NOMO-1 (cell line): ENCODE measurements around the gene FAM120AOS.
"Not testable (repeated sequence)": the region's sequence is repeated elsewhere in the genome, so short reads cannot be mapped to it uniquely, and the experiment has no call there.

Source experiments
- DNase-seq, 2 experiments: peaks; one replicate each; lab custom pipeline; 2025; ENCODE audit not compliant: unreplicated experiment in 2 of 2; lab: John Stamatoyannopoulos, UW

The FAM120AOS gene

DNA sequence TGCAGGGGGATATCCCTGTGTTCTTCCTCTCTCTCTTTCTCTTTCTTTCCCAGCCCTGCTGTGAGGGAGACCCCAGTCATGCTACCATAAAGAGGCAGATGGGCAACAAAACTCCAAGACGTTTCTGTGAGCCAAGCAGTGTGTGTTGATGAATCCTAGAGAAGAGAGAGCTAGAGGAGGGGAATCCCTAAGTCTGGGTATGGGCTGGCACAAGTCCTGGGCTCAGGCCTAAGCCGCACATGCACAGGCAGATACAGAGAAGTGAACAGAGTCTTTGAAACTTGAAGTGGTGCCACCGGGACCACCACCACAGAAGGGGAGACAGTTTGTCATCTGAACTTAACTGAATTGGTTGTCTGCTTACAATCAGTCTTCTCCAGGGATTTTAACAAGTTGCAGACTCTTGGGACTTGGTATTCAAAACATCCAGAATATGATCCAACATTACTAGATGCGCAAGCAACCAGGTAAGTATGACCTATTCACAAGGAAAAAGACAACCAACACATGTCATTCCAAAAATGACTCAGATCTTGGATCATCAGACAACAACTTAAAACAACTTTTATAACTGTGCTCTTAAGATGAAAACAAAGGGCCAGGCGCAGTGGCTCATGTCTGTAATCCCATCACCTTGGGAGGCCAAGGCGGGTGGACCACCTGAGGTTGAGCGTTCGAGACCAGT, 12.3 kb downstream of the FAM120AOS start:
- no peak for DNase-seq

DNA sequence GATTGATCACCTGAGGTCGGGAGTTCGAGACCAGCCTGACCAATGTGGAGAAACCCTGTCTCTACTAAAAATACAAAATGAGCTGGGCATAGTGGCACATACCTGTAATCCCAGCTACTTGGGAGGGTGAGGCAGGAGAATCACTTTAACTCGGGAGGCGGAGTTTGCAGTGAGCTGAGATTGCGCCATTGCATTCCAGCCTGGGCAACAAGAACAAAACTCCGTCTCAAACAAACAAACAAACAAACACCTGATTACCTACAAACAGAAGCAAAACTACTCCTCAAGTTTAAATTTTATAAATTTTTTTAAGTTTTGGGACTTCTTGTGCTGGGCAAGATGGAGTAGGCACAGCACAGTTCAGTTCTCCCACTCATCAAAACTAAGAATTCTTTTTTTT, 14.1 kb downstream of the FAM120AOS start:
- DNase-seq: not testable (repeated sequence)

GRCh38 chr9:93437996-93438395, 15.4 kb downstream of the FAM120AOS start:
- no peak for DNase-seq

- no peak for DNase-seq
These were observed 16.6 kb downstream of the FAM120AOS start for GRCh38 chr9:93436655-93437407.

DNA sequence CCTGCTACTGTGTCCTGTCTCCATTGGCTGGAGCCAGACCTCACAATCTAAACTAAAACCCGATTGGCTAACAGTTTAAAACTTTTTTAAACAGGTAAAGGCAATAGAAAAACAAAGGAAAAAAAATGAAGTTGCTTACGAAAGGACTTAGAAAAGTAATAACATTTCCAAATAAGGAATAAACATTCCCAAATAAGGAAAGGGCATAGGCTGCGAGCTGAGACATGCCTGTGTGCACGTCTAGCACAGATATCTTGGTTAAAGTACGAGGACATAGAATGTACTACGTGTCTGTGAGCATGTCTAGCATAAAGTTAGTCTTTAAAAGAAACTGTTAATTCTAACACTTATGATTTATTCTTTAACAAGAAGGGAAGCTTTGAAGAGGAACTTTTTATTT, 17.2 kb downstream of the FAM120AOS start:
- no peak for DNase-seq

DNA sequence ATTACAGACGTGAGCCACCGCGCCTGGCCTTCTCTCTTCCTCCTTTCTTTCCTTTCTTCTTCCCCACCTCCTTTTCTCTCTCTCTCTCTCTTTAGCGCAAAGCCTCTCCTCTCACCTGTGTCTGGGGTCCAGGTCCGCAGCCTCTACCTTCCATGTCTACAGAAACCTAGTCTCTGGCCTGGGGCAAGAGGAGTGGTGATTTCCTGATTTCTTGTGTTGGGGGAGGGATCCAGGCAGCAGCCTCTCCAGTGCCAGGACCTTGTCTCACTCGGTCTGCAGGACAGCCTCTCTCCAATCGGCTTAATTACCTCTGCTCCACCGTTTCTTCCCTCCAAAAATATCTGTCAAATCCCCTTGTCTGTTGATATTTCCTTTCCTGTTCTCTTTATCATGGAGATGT, 18.0 kb downstream of the FAM120AOS start:
- no peak for DNase-seq

DNA sequence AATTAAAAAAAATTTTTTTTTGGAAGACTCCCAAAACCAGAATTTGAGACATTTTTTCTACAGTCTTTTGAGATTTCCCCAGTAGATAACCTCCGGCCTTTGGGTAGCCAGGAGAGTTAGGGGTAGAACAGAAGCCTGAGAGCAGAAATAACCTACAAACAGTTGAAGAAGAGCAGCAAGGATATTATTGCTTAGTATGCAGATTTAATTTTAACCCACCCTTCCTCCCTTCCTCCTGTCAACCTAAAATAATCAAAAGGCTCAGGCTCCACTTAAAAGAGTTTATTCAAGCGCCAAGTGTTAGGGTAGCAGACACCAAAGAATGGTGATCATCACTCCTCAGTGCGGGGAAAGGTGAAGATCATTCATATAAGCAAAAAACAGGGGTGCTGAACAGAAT, 19.3 kb downstream of the FAM120AOS start:
- DNase-seq: no peak

GRCh38 chr9:93432964-93433363, 20.4 kb downstream of the FAM120AOS start:
- peak in 1 of 2 experiments; percentile 14 for DNase-seq

GRCh38 chr9:93431539-93432105, 21.8 kb downstream of the FAM120AOS start:
- no peak for DNase-seq

- no peak for DNase-seq
These were observed 25.6 kb downstream of the FAM120AOS start for GRCh38 chr9:93427655-93428379.

DNA sequence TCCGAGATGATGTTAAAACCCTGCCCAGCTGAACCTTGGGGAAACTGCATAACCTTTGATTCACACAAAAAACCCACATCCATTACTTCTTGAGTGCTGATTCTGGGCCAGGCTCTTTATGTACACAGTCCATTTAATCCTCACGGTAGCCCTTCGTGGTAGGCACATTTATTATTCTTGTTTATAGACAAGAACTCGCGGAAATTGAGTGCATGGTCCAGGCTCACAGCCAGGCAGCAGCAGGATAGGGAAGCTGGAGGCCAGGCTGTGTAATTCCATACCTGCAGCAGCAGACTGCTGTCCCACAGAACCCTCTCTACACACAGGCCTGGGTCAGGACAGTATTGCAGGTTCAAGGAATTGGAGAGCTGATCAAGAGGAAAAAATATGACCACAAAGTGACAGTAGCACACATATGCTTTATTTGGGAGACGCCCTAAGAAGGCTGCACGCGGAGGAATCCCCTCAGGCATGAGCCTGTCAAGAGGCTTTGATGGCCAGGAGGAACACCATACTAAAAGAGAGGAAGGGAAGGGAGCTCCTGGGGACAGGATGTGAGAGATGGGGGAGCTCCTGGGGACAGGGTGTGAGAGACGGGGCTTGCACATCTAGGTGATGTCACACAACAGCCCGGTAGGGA, 30.3 kb downstream of the FAM120AOS start:
- DNase-seq: no peak

DNA sequence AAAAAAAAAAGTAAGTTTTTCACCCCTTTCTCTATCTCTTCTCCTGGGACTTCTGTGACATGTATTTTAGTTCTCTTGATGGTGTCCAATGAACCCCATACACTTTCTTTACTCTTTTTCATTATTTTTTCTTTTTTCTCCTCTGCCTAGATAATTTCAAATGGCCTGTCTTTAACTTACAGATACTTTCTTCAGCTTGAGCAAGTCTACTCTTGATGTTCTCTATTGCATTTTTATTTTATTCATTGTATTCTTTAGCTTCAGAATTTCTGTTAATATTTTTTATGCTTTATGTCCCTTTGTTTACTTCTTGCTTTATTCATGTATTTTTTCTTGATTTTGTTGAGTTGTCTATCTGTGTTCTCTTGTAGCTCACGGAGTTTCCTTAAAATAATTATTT, 34.4 kb downstream of the FAM120AOS start:
- DNase-seq: no peak

GRCh38 chr9:93417538-93417937, 35.8 kb downstream of the FAM120AOS start:
- DNase-seq: no peak

DNA sequence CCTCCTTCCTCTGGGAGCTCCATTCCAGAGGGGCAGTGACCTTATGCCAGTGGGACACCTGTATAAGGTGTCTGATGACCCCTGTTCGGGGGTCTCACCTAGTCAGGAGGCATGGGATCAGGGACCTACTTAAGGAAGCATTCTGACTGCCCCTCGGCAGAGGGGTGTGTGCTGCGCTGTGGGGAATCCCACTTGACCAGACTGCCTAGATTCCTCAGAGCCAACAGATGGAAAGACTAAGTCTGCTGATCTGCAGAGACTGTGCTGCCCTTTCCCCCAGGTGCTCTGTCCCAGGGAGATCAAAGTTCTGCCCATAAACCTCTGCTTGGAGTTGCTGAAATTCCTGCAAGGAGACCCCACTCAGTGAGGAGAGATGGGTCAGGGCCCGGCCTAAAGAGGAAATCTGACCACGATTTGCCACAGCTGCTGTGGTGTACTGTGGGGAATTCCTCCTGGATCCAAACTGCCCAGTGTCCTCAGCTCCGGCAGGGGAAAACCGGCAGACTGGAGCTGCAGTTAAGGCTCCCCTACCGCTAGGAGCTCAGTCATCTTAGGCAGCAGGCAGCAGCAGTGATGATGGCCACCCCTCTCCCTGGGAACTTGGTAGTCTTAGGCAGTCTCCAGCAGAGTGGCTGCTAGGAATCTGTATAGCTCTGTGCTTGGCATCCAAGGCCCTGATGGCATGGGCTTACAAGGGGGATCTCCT, 36.7 kb downstream of the FAM120AOS start:
- DNase-seq: no peak

- no peak for DNase-seq
These were observed 38.1 kb downstream of the FAM120AOS start for GRCh38 chr9:93415176-93415690.

- DNase-seq: no peak
These were observed 39.9 kb downstream of the FAM120AOS start for GRCh38 chr9:93413530-93413929.

- no peak for DNase-seq
These were observed 47.0 kb downstream of the FAM120AOS start for GRCh38 chr9:93406371-93406770.

DNA sequence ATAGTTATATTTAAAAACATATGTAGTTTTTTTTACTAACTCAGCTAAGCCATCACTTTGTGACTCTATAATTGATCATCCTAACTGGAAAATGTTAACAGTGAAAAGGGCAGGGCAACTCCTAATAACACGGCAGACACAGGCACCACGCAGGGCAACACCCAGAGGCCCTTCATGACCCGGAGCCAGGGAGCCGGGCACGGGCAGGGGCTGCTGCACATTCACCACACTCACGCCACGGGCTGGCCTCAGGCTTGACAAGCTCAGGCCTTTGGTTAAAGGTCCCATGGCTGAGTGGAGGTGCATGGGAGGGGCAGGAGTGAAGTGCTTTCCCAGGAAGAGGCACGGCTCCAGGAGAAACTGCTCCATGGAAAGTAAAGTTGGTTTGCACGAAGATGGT, 54.9 kb downstream of the FAM120AOS start:
- DNase-seq: no peak

DNA sequence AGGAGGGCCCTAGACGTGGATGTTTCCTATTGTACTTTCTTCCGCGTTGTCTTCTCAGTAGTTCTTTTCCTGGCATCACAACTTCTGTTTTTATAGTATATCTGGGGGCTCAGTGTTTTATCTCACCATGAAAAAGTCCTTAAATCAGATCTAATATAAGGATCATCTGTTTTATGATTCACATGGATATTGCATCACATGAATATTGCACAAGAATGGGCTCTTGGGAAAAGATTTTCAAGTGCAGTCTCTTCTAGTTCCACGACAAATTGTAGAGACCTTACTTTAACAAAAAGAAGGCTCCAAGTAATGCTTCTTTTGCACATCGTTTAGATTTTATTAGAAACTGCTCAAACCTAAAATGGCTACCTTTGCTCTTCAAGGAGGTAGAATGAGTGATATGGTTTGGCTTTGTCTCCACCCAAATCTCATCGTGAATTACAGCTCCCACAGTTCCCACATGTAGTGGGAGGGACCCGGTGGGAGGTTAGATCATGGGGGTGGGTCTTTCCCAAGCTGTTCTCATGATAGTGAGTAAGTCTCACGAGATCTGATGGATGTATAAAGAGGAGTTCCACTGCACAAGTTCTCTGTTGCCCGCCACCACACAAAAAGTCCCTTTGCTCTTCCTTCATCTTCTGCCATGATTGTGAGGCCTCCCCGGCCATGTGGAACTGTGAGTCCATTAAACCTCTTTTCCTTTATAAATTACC, 55.6 kb downstream of the FAM120AOS start:
- peak in 1 of 2 experiments; percentile 16 for DNase-seq
